HK-2 (cell line): ENCODE measurements around the gene AFMID.
"Not testable (repeated sequence)": the region's sequence is repeated elsewhere in the genome, so short reads cannot be mapped to it uniquely, and the experiment has no call there.

Experiments
- DNase-seq: peaks from one replicate; pipeline ENCODE4 v3.0.0-alpha.2; 2018; ENCODE audit not compliant: unreplicated experiment

The AFMID gene

GRCh38 chr17:78186692-78187595 is at the start of gene AFMID, which contains the start of gene TK1:
Gene AFMID, plus strand, starts transcription at chr17:78187362. Its CDS starts 9 bp downstream, at chr17:78187371.
Gene TK1, minus strand, starts transcription at chr17:78187052. Its CDS starts 58 bp downstream, at chr17:78186994.
- peak; percentile 99 for DNase-seq

GRCh38 chr17:78137392-78138203 is 49.6 kb upstream of the AFMID start:
- DNase-seq: no peak

- no peak for DNase-seq
Observed at GRCh38 chr17:78138204-78139060, 48.7 kb upstream of the AFMID start.

- not testable (repeated sequence) for DNase-seq
Observed at GRCh38 chr17:78139861-78140168, 47.3 kb upstream of the AFMID start.

- DNase-seq: peak; percentile 54
Observed at GRCh38 chr17:78140169-78141051, 46.8 kb upstream of the AFMID start.

- DNase-seq: no peak
Observed at GRCh38 chr17:78141437-78142118, 45.6 kb upstream of the AFMID start.

GRCh38 chr17:78142119-78142861 is 44.9 kb upstream of the AFMID start:
- DNase-seq: peak; percentile 85

- no peak for DNase-seq
Observed at GRCh38 chr17:78143214-78144146, 43.7 kb upstream of the AFMID start.

- peak; percentile 54 for DNase-seq
Observed at GRCh38 chr17:78144147-78144719, 42.9 kb upstream of the AFMID start.

- no peak for DNase-seq
Observed at GRCh38 chr17:78144736-78145641, 42.2 kb upstream of the AFMID start.

- DNase-seq: no peak
Observed at GRCh38 chr17:78146471-78146869, 40.7 kb upstream of the AFMID start.

- no peak for DNase-seq
Observed at GRCh38 chr17:78146881-78147280, 40.3 kb upstream of the AFMID start.

GRCh38 chr17:78147315-78147998 is 39.7 kb upstream of the AFMID start:
- no peak for DNase-seq

GRCh38 chr17:78148286-78149016 is 38.7 kb upstream of the AFMID start:
- no peak for DNase-seq

- DNase-seq: no peak
Observed at GRCh38 chr17:78151514-78152008, 35.6 kb upstream of the AFMID start.
